GM10248 (cell line): Measurements from ENCODE around the gene IFT57.

Experiments used
- CTCF ChIA-PET: fragments of 300-600 bp; sonication (Branson Sonifier 250); formaldehyde crosslinking; extraction: SDS; loops from one replicate; lab custom pipeline; 2021; ENCODE audit warnings: antibody characterized with exemption; lab: Yijun Ruan, JAX
- POLR2A ChIA-PET: fragments of 350-650 bp; sonication (Branson Sonifier 250); formaldehyde crosslinking; extraction: SDS; loops from one replicate; lab custom pipeline; 2020; ENCODE audit warnings: antibody characterized with exemption; lab: Yijun Ruan, JAX
- DNase-seq: peaks from one replicate; pipeline ENCODE4 v3.0.0; 2012; ENCODE audit errors: extremely low spot score
- TF ChIP-seq, protein P1 (sequence below): IDR thresholded peaks from 2 replicates; pipeline ENCODE4 v1.5.1; 2012; ENCODE audit warnings: mild to moderate bottlenecking, low read depth; ENCODE audit errors: extremely low read depth, missing control alignments, control extremely low read depth

Gene IFT57

DNA sequence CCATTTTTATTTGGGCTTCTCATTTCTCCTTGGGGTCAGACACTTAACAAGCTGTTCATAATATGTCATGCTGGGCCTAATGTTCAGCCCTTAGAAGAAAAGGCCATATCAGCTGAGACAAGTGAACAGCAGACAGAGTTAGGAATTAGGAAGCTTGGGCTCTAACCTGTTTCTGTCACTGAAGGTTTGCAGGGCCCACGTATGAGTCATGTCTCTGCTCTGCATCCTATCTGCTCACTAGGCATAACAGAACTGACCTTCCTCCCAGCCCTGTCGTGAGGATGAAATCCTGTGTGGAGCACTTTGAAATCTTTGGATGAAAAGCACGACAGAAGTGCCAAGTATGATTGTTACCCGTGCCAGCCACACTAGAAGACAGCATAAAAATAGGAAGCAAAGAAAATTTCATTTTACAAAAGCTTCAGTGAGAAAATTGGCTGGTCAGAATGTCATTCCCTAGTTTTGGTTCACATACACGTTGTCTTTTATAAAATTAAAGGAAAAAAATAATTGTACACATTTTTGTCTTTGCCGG, 104.9 kb downstream of the IFT57 start:
- POLR2A ChIA-PET, result no interaction called here
- CTCF ChIA-PET, result interaction anchor here (1.3 to 1.6 kb wide), 3 partner anchors 9 to 22 kb away, joined by 3 to 7 read pairs (median 5); no protein-coding TSS in a partner anchor
- TF ChIP-seq, protein P1, sequence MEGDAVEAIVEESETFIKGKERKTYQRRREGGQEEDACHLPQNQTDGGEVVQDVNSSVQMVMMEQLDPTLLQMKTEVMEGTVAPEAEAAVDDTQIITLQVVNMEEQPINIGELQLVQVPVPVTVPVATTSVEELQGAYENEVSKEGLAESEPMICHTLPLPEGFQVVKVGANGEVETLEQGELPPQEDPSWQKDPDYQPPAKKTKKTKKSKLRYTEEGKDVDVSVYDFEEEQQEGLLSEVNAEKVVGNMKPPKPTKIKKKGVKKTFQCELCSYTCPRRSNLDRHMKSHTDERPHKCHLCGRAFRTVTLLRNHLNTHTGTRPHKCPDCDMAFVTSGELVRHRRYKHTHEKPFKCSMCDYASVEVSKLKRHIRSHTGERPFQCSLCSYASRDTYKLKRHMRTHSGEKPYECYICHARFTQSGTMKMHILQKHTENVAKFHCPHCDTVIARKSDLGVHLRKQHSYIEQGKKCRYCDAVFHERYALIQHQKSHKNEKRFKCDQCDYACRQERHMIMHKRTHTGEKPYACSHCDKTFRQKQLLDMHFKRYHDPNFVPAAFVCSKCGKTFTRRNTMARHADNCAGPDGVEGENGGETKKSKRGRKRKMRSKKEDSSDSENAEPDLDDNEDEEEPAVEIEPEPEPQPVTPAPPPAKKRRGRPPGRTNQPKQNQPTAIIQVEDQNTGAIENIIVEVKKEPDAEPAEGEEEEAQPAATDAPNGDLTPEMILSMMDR, result no peak
- no peak for DNase-seq

DNA sequence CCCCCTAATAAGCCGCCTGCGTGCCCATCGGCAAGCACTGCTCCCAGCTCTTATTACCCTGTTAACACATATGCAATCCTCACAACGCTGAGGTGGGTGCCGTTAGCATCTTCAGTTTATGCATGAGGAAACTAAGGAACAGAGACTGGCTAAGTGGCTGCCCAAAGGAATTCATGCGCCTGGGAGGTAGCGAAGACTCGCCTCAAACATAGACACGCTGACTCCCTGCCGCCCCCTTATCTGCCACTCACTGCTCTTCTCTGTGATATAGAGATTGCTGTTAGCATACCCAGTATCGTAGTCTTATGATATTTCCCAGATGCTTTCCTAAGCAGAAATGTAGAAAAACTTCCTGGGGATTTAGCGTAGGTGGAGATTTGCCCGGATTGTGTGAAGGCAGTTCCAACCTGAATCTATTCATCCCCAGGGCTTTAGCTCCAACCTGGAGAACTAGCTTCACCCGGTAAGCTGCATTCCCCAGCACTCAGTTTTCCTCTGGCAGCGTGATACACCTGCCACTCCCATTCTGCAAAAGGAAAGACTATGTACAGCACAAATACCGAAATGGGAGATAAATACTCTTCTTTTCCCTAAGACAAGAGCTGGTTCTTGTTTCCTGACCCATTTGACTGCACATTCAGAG, 107.7 kb downstream of the IFT57 start:
- no peak for DNase-seq
- TF ChIP-seq, protein P1, result no peak
- POLR2A ChIA-PET, result interaction anchor here (1.3 kb wide), 1 partner anchor 10 kb away, joined by 3 read pairs; no protein-coding TSS in a partner anchor
- CTCF ChIA-PET, result interaction anchor here (0.7 to 2.9 kb wide), 3 partner anchors 9 to 16 kb away, joined by 3 to 11 read pairs (median 3); no protein-coding TSS in a partner anchor

DNA sequence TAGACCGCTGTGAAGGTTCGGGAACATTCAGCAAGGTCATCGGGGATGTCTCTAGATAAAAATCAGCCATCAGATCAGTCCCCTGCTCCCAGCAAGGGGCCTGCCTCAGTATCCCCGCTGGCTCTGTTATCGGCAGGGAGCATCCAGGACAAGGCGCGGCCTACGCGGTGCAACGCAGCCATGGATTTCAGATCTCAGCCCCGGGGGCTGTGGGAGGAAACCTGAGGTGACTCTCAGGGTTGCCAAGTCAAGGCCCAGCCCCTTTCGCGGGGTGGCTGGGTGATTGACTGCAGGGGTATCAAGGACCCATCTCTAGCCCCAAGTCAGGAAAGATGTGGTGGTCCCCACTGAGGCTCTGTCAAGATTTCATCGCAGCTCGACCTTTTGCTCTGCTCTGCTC, 108.2 kb downstream of the IFT57 start:
- no peak for DNase-seq
- ChIA-PET POLR2A (no interaction called here), CTCF (interaction anchor here (1.0 to 2.9 kb wide), 2 partner anchors 8 kb away, joined by 3 to 11 read pairs; no protein-coding TSS in a partner anchor)
- TF ChIP-seq, protein P1, result no peak

DNA sequence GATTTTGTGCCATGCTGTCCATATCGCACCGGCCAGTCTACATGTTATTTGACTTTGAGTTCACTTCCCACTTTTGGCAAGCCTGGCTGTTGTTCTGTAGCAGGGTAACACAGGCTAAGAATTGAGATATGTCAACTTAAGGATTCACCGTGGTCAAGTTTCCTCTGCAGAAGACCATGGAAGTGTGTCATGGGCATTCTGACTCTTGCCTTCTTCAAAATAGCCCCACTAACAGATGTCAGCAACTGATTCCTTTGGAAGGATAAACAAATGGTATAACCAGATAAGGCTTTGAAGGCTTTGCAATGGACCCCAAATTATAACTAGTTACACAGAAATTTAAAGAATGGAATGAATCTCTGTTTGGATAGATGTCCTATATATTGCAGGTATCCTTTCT, 111.3 kb downstream of the IFT57 start:
- DNase-seq, result no peak
- POLR2A ChIA-PET, result no interaction called here
- TF ChIP-seq, protein P1, result no peak
- CTCF ChIA-PET, result interaction anchor here (1.1 kb wide), 1 partner anchor 11 kb away, joined by 4 read pairs; no protein-coding TSS in a partner anchor
